ENCODE measurements around the gene GGCX.
A peak's percentile ranks its signal among the peaks of the same experiment; 100 is the strongest.

Gene GGCX

DNA sequence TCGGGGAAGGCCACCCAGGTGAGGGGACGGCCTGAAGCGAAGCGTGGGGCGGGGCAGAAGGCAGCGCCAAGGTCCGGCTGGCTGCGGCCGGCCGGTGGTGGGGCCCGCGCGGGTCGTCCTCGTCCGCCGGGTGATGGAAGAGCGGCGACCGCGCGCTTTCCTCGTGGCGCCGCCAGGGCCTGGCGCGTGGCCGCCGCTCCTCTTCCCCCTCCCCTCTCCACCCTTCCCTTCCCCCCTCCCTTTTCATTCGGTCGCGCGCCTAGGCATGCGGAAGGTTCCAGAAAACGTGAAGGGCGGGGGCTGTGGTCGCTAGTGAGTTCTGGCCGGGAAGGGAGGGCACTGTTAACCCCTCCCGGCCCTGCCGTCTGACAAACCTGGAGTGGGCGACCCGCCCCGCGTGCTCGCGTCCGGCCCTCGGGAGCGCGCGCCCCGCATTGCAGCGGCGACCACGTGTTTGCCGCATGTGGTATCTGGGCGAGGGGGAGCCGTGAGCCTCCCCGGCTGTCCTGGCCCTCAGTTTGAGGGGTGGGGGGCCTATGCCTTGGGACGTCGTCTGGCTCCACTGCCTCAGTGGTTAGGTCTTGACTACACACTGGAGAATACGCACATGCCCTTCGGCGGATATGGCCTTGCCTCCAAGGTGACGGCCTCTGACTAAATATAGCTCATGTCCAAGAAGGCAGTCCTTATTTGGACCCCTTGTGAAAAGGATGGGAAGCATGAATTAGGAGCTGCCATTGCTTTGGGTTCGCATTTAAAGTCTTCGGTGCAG lies 21.7 kb downstream of the GGCX start:
- peak; percentile 42 for DNase-seq

DNA sequence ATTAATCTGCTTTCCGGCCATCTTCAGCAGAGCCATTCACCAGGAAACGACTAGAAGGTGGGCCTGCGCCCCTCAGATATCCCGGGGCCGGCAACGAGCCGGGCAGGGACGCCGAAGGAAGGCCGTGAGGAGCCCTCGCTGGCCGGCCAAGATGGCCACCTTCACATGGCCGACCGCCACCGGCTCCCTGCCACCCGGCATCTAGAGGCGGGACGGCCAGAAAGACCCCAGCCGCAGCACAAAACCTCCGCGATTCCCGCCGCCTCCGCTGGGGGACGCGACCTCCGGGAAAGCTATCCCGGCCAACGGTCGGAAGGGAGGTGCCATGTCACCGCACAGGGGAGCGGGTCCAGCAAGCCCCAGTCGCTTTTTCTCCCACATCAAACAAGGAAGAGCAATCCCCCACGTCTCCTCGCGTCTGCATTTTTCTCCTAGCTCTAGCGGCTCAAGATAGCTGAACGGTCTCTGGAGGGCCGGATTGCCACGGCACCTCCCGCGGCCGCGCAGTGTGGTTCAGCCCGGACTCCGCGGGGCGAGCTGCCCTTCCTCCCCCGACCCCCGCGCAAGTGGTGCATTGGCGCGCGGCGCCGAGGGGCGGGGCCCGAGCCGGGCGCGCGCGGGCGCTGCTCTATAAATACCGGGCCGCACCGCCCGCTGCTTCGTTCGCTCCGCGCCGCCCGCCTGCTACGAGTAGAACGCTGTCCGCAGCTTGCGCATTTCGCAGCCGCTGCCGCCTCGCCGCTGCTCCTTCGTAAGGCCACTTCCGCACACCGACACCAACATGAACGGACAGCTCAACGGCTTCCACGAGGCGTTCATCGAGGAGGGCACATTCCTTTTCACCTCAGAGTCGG lies 22.6 kb downstream of the GGCX start, which contains the start of gene MAT2A:
Gene MAT2A (plus strand): TSS at position 662 of the 854 bp plus-strand sequence. CDS start 120 bp downstream, at position 782.
- peak; percentile 86 for DNase-seq

DNA sequence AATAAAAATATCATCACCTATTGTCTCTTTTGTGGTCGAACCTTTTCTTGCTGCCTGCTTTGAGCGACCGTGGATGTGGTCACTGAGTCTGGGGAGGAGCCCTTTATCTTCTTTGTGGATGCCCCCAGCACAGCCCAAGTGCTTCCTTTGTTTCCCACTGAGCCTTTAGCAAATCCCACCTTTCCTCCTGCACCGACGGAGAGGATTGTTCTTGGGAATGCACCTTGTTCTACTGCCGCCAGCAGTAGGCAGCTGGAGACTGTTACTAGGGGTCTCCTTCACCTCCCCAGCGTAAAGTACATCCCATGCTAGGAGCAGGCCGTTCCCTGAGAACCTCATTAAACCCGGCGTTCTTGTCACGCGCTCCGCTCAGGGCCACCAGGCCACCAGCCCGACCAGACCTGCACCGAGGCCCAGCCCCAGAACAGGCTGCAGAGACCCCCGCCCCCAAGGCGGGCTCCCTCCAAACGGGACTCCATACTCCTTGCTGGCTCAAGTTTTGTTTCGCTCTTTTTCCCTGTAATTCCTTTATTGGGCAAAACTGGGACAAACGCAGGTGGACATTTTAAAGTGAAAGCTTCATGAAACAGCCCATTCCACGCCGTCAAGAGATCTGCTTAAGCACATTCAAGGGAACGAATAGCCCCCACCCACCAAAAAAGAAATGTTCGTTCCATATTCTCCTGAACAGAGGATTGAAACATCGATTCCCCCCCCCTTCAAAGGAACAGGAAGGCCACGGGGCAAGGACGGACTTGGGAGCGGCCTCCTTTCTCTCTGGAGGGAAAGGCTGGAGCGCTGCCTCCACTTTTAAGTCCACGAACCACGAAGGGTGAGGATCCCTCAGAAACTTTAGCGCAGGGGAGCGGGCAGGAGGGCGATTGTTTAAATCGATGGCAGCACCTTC lies 23.4 kb downstream of the GGCX start:
- peak; percentile 73 for DNase-seq

DNA sequence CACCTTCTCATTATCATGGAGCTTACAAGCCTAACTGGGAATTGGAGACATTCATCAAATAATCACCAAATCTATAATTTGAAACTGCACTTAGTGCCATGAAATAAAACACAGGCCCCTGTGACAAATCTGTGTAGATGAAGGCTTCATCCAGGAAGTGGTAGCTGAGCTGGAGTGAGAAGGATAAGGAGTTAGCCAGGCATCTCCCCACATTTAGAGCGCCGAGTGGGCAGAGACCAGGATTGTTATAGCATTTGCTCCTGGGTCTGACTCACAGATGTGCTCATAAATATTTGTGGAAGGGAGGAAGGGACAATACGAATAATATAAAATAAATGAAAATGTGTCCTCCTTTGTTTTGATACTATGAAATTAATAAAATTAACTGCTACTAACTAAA lies 24.8 kb downstream of the GGCX start:
- no peak for DNase-seq

DNA sequence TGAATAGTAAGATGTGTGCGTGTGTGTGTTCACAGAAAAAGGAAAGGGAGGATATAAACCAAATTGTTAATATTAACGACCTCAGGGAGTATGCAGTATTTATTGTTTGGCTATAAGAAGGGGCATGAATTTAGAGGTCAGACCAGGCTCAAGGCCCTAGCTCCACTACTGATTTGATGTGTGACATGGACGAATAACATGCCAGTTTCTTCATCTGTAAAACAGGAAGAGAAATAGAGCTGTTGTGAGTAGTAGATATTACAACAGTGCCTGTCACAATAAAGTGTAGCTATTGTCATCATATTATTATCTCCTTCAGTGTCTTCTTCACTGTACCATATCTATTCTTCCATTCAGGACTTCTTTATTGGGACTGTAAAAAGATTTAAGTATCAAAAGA lies 26.4 kb downstream of the GGCX start:
- DNase-seq: no peak

DNA sequence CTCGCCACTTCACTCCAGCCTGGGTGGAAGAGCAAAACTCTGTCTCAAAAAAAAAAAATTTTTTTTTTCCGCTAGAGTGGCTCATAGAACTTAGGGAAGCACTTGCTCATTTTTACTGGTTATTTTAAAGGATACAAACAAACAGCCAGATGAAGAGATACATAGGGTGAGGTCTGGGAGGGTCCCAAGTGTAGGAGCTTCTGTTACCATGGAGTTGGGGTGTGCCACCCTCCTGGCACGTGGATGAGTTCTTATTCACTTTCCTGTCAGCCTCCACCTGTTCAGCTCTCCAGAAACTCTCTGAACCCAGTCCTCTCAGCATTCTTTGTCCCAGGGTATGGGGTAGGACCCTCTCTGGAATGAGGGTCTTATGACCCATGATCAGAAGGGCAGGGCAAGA lies 27.2 kb downstream of the GGCX start:
- no peak for DNase-seq

DNA sequence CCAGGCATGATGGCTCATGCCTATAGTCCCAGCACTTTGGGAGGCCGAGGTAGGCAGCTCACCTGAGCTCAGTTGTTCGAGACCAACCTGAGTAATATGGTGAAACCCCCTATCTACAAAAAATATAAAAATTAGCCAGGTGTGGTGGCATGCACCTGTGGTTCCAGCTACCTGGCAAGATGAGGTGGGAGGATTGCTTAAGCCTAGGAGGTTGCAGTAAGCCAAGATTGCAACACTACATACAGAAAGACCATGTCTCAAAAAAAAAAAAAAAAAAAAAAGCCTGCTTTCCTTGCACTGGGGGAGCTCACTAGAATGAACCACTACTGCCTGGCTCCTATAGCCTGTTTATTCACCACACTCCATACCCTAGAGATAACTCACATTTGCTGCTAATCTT lies 29.7 kb downstream of the GGCX start:
- no peak for DNase-seq

DNA sequence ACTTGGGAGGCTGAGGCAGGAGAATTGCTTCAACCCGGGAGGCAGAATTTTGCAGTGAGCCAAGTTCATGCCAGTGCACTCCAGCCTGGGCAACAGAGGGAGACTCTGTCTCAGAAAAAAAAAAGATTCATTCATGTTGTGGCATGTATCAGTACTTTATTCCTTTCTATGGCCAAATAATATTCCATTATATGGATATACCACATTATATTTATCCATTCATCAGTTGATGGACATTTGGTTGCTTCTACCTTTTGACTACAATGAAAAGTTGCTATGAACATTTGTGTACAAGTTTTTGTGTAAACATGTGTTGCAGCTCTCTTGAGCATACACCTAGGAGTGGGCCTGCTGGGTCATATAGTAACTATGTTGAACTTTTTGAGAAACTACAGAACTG lies 31.5 kb downstream of the GGCX start:
- DNase-seq: no peak

DNA sequence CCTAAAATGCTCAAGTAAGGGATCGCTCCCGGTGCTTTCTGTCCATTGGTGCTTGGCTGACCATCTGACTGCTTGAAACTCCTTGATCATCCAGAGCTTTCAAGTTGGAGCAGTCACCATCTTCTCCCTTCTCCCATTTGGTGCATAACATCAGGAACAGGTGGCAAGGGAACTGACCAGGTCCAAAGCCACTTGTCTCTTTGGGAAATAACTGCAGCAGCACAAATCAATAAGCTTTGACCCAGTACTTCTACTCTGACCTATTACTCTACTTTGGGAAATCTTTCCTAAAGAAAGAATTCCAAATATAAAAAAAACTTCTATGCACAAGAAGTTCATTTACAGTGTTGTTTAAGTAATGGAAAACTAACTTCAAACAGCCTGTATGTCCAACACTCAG lies 32.9 kb downstream of the GGCX start:
- no peak for DNase-seq

DNA sequence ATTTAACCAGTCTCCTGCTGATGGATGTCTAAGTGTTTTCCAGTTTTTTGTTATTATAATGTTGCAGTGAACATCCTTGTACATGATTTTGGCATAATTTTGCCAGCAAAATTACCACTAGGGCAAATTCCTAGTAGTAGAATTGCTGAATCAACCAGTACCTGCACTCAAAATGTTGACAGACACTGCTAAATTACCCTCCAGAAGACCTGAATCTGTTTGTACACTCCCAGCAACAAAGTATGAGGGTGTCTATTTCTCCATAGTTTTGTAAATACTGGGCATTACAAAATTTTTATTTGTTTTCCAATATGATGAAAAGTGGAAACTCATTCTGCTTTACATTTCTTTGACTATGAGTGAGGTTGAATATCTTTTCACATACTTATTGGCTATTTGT lies 33.5 kb downstream of the GGCX start:
- DNase-seq: no peak

DNA sequence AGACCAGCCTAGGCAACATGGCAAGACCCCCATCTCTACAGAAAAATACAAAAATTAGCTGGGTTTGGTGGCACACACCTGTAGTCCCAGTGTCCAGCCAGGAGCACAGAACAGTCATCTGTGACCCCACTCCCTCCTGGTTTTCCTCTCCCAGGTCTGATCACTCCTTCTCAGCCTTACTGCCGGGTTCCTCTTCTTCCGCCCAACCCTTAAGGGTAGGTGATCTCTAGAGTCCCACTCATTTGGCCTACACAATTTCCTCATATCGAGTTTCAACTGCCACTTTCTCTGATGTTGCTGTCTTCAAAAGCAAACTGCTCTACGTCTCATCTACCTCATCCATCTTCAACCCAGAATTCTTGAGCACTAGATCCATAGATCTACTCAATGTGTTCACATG lies 35.7 kb downstream of the GGCX start:
- no peak for DNase-seq

DNA sequence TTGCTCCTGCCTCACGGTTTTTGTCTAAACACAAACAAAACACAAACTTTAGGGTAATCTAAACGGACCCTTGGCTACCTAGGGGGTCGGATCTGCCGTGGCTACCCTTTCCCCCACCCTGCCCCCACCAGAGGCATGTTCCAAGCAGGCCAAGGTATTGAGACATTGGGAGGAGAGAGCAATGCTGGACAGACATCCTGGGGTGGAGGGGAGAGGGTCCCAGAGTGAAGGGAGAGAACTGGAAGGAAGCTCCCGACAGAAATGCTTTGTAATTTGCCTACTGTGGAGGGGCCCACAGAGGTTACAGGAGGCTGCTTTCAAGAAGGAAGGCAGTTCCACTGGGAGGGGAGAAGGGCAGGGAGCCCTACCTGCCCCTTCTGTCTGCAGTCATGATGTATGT lies 36.3 kb downstream of the GGCX start:
- no peak for DNase-seq

DNA sequence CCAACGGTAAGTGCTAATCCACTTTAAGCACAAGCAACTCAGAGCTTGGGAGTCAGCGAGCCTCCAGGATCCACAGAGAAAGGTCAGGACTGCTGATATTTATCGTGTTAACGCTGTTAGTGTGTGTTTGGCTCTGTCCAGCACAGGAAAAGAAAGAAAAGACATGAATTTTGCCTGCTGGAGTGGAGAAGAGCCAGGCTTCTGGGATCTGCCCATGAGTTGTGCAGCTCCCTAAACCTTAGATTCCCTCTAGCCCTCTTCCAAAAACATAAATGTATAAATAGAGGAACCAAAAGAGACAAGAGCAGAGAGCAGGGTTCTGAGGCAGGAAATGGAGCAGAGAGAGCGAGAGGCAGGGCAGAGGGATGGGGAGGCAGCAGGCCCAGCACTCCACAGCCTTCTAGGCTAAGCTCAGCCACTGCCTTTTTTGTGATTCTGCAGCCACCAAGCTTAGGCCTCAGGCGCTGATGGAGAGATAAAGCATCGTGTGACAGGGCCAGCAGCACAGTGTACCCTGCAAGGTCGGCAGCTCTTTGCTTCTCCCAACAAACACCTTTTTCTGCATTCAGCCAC lies 36.9 kb downstream of the GGCX start:
- DNase-seq: no peak

DNA sequence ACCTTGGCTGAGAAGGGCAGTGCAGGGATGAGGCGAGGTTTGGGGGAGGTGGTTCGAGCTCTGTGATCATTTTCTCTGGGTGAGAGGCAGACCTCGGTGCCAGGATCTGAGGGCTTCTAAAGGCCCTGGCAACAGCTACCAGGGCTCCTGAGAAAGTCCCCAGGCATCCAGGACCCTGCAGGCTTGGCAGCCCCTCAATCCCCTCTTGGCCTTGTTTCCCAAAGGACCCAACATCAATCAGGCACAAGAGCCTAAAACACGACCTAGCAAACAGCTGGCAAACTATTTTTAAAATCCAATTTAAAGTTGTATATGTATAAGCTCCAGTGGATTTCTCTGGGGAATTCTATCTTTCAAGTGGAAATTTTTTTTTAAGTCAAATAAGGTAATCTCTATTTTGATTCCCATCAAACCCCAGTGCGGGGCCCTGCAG lies 37.4 kb downstream of the GGCX start:
- no peak for DNase-seq

DNA sequence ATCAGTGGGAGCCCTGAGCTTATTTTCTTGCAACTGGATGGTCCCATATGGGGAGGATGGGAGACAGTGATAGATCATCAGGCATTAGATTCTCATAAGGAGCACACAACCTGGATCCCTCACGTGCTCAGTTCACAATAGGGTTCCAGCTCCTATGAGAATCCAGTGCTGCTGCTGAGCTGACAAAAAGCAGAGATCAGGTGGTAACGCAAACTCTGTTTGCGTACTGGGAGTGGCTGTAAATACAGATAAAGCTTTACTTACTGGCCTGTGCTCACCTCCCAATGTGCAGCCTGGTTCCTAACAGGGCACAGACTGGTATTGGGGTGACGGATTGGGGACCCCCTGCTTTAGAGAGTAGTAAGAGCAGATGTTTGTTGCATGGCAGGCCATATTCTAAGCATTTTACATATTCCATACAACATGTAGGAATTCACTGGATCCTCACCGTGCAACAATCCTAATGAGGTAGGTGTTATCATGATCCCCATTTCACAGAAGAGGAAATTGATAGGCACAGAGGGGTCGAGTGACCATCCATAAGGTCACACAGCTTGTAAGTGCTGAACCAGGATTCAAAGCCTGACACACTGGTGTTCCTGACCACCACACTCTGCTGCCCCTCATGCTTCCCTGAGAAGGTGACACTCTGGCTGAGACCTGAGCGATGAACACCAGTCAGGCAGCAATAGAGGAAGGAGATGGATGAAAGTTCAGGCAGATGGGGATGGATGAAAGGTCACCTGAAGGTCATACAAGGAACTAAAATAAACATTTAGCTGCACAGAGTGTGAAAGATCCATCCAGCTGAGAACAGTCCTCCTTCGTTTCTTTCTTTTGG lies 38.0 kb downstream of the GGCX start:
- no peak for DNase-seq

DNA sequence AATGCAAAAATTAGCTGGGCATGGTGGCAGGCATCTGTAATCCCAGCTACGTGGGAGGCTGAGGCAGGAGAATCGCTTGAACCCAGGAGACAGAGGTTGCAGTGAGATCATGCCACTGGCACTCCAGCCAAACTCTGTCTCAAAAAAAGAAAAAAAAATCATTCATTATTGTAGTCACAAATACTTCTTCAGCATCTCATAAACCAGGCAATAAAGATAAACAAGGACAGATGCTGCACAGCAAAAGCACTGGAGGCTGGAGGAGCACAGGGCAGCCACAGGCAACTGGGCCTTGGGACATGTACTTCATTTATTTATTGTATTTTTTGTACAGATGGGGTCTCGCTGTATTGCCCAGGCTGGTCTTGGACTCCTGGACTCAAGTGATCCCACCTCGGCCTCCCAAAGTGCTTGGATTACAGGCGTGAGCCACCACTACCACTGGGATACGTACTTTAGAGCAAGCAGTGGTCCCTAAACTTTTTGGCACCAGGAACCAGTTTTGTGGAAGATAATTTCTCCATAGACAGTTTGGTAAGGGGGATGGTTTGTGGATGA lies 39.1 kb downstream of the GGCX start:
- no peak for DNase-seq

DNA sequence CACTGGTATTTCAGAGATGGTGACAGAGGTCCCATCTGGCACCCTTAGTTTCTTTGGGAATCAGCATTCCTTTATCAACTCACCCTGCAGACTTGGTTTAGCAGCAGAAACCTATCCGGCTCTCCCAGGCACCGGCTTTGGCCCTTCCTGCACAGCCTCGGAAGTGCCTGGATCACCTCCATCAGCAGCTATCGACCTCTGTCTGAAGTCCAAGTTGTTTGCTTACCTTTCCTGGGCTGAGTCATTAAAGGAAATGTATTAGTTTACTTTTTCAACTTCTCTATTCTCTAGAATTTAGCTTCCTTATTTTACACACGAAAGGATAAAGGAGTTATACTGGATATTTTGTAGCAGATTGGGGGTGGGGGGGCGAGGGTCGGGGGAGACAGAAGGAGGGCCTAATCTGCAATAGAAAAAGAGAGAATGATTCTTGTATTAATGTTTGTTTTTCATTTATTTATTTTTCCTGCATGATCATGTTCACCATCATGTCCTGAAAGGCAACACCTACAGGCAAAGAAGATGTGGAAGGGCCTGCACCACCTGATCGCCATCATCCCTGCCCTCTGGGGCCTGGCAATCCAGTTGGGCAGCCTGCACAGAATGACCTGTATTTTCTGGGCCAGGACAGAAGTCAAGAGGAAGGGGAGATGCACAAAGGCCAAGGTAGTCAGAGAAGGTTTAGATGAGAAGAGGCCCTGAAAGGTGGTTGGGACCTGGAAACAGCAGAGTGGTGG lies 44.5 kb downstream of the GGCX start:
- DNase-seq: no peak

DNA sequence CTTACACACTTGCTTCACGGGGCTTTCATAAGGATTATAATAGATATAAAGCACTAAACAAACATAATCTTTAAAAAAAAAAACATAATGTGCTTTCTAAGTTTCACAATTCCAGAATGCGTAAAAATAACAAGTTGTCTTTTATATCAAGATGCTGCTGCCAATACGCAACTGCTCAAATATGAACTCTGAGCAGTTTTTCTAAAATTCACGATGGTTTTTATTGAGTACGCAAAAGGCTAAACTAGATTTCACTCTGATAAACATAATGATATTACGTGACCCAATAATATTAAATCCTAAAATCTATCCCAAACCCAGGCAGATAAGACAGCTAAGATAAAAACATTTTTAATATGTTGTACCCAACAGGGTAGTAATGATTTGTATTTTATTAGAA lies 47.0 kb downstream of the GGCX start:
- DNase-seq: no peak

DNA sequence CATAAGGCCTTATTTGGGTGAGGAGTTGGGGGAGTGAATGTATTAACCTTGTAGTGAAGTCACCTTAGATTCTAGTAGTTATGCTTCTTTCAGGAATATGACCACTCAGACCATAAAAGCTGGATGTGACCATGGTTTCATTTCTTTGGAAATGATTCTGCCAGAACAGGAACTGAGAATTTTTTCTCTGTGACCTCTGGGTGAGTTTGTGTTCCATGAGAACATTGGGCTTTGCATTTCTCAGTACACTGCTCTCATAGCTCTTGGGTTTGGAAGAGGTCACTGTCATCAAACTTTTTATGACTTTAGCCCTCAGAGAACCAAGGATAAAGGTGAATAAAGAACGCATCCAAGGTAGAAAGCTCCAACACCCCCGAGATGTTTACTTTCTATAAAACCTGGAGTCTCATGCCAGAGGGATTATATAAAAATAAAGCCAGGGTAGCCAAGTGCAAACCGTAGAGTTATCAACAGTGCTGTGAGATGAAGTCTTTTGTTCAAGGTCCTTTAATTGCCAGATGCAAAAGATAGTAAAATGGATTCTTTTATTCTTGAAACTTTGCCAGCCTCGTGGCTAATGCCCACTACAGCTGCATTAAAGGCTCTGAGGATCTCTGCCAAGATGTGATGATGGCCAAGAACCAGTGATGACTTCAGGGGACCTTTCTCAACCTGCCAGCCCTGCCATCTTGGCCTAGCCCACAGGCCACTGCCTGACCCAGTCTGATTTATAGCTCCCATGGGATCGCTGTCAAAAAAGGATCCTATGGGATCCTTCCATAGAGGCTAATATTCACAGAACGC lies 50.1 kb downstream of the GGCX start:
- DNase-seq: peak; percentile 87

DNA sequence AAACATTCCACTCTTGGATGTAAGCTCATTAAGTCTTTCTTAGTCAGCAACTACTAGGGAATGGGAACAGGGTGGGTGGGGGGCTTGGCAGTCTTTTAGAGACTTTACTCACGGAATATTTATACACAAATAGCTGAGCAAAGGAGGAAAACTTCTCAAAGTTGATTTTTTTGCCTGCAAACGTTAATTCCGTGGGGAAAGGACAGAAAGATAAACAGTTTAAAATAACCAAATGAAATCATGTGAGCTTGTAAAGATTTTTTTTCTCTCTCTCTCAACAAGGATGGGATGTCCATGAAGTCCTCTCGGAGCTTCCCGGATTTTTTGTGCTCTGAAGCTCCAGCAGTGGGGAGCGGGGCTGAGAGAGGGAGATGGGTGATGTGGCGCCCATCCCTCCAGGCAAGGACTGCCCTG lies 54.5 kb downstream of the GGCX start:
- DNase-seq: no peak

Data from DMS79 (cell line).